GM12878 (cell line): ENCODE results near the gene MRPL33. TPM values are rescaled to one million over a fixed set of nuclear protein-coding genes. Genes with fewer than 3 reads are reported as not detected.

Source experiments
- ATAC-seq: fragments of 200-7000 bp; cut with Tn5 transposase; 3 replicates; pipeline ENCODE4 v1.9.1; 2020; ENCODE audit warnings: mild to moderate bottlenecking, moderate library complexity
- BruUV-seq: library from RNA; stranded (reverse); fragments of 400-500 nt; replicated peaks from 2 replicates; lab custom pipeline; 2021; lab: Mats Ljungman, UMichigan
- CTCF ChIA-PET: fragments of 300-600 bp; sonication (Branson Sonifier 250); formaldehyde crosslinking; extraction: SDS; loops from one replicate; lab custom pipeline; 2021; ENCODE audit warnings: inconsistent platforms; lab: Yijun Ruan, JAX
- POLR2A ChIA-PET: fragments of 350-600 bp; formaldehyde crosslinking; extraction: SDS; loops from one replicate; lab custom pipeline; 2021; ENCODE audit warnings: inconsistent platforms; lab: Charles Lee
- RAD21 ChIA-PET: fragments of 300-600 bp; sonication (Branson Sonifier 250); formaldehyde crosslinking; loops from one replicate; lab custom pipeline; 2023; ENCODE audit warnings: antibody characterized with exemption; ENCODE audit not compliant: unreplicated experiment; lab: Charles Lee
- SMC1A ChIA-PET: fragments of 300-600 bp; sonication (Branson Sonifier 250); formaldehyde crosslinking; loops from one replicate; lab custom pipeline; 2023; ENCODE audit not compliant: unreplicated experiment, uncharacterized antibody; lab: Charles Lee
- DNase-seq: peaks from one replicate; pipeline ENCODE4 v3.0.0-alpha.2; 2011; ENCODE audit warnings: low read depth, low spot score
- FAIRE-seq: peaks from 3 replicates; lab custom pipeline; 2011; peaks lifted over from hg19 to GRCh38; lab: Jason Lieb, UNC
- H2AFZ ChIP-seq: 2 replicates; pipeline ENCODE4 v1.6.0; 2011; ENCODE audit warnings: low read depth, low read length, control low read depth; ENCODE audit not compliant: control insufficient read depth
- H3K27ac ChIP-seq: 2 replicates; pipeline ENCODE4 v1.5.1; 2011; ENCODE audit warnings: control low read depth; ENCODE audit not compliant: control insufficient read depth, insufficient read depth
- H3K27me3 ChIP-seq, 2 experiments: replicated peaks in 1 of 2; 2 replicates each; pipeline versions ENCODE4 v1.6.0 to v1.6.1; 2011; ENCODE audit warnings: low read length in 1 of 2; ENCODE audit not compliant: control insufficient read depth in 2 of 2, insufficient read depth in 2 of 2
- H3K36me3 ChIP-seq, 2 experiments: 2 replicates each; pipeline ENCODE4 v1.5.1; 2011; ENCODE audit warnings: low read length in 1 of 2; ENCODE audit not compliant: control insufficient read depth in 2 of 2, insufficient read depth in 2 of 2
- H3K4me1 ChIP-seq: 2 replicates; pipeline ENCODE4 v1.6.1; 2011; ENCODE audit warnings: mild to moderate bottlenecking, low read length, moderate library complexity, mixed read lengths; ENCODE audit not compliant: control insufficient read depth, insufficient read depth
- H3K4me2 ChIP-seq: 2 replicates; pipeline ENCODE4 v1.6.0; 2011; ENCODE audit warnings: control low read depth; ENCODE audit not compliant: control insufficient read depth, insufficient read depth
- H3K4me3 ChIP-seq: fragments of 200-600 bp; sonication (generic); 2 replicates; pipeline ENCODE4 v1.5.1; 2016
- H3K79me2 ChIP-seq: 2 replicates; pipeline ENCODE4 v1.6.0; 2011; ENCODE audit warnings: low read length; ENCODE audit not compliant: control insufficient read depth, insufficient read depth
- H3K9ac ChIP-seq: 2 replicates; pipeline ENCODE4 v1.8.0; 2011; ENCODE audit warnings: low read length, control low read depth, mixed read lengths; ENCODE audit not compliant: control insufficient read depth, insufficient read depth
- H3K9me3 ChIP-seq: replicated peaks from 3 replicates; pipeline ENCODE4 v1.5.1; 2011; ENCODE audit warnings: mild to moderate bottlenecking, low read length; ENCODE audit not compliant: control insufficient read depth, insufficient read depth
- H4K20me1 ChIP-seq: 2 replicates; pipeline ENCODE4 v1.6.0; 2011; ENCODE audit not compliant: control insufficient read depth, insufficient read depth
- BACH1 ChIP-seq: fragments of 450-650 bp; IDR thresholded peaks from 2 replicates; pipeline ENCODE4 v1.6.1; 2017; ENCODE audit warnings: mild to moderate bottlenecking, borderline replicate concordance
- BRCA1 ChIP-seq: IDR thresholded peaks from 2 replicates; pipeline ENCODE4 v1.6.1; 2011; ENCODE audit warnings: low read depth, low read length, improper control_type of control experiment
- LARP7 ChIP-seq: fragments of 450-650 bp; IDR thresholded peaks from 2 replicates; pipeline ENCODE4 v1.6.1; 2017; ENCODE audit warnings: mild to moderate bottlenecking
- YBX1 ChIP-seq: fragments of 450-650 bp; IDR thresholded peaks from 2 replicates; pipeline ENCODE4 v1.6.1; 2016; ENCODE audit warnings: antibody characterized with exemption
- ZNF274 ChIP-seq: IDR thresholded peaks from one replicate; pipeline ENCODE4 v1.8.0; 2011; ENCODE audit not compliant: insufficient read length, insufficient read depth
- WGBS: methylation state at CpG from one replicate; pipeline ENCODE4 v1.1.6; 2016; ENCODE audit warnings: low lambda C conversion rate; ENCODE audit not compliant: insufficient replicate concordance, insufficient coverage; ENCODE audit errors: missing lambda C conversion rate; 5-methylcytosine and 5-hydroxymethylcytosine counted together
- in situ Hi-C: fragments of 300-500 bp; cut with MboI; formaldehyde crosslinking; loops from 9 replicates; pipeline ENCODE4 v1.14.3; 2018; ENCODE audit warnings: mixed read lengths
- intact Hi-C: fragments of 100-400 bp; cut with micrococcal nuclease; formaldehyde crosslinking; loops from one replicate; pipeline ENCODE4 v1.14.2; 2022; ENCODE audit not compliant: unreplicated experiment
- polyA plus RNA-seq, 11 experiments: library from polyadenylated mRNA; depleted of rRNA in 4 of 11; unstranded in 6 of 11; stranded (reverse) in 5 of 11; fragments of >200 nt; fragmentation: Nextera tagmentation in 4 of 11; fragmentation: Illumina TruSeq in 1 of 11; extraction: Ambion mirVana in 4 of 11; extraction: Trizol in 1 of 11; gene quantifications; 1 replicate in 1 of 11; 2 replicates in 10 of 11; pipeline versions ENCODE4 v1.2.1 to v1.2.3, GENCODE V29; 2011 to 2016; ENCODE audit warnings: inconsistent platforms in 2 of 11, missing spikeins in 2 of 11, low read depth in 1 of 11
- total RNA-seq, 4 experiments: library from RNA; depleted of rRNA in 3 of 4; stranded (reverse); fragments of >200 nt in 3 of 4; fragmentation: Illumina TruSeq in 1 of 4; extraction: Trizol in 1 of 4; gene quantifications; 2 replicates each; pipeline versions ENCODE4 v1.2.1 to v1.2.3, GENCODE V29; 2013 to 2021
- TF ChIP-seq, protein P1 (sequence below), 3 experiments: IDR thresholded peaks in 2 of 3; conservative IDR thresholded peaks in 1 of 3; 2 replicates each; pipeline ENCODE4 v1.5.1; 2011; ENCODE audit warnings: low read depth in 3 of 3, low read length in 3 of 3, mild to moderate bottlenecking in 3 of 3, control low read depth in 2 of 3, moderate library complexity in 2 of 3, inconsistent platforms in 1 of 3, mixed read lengths in 1 of 3; ENCODE audit not compliant: control insufficient read depth in 2 of 3, insufficient read depth in 1 of 3; ENCODE audit errors: extremely low read depth in 1 of 3

Gene MRPL33
- total and polyA plus RNA-seq, 10 of the 15 experiments (the other 5 are each of a cell fraction or from before 2014, with no cell fraction given) = 50.1 to 318 (median 160) TPM

GRCh38 chr2:27779417-27780055 is 8.0 kb downstream of the MRPL33 start:
- RAD21 ChIA-PET = no interaction called here
- no peak overlapping the region for H3K9ac ChIP-seq
- SMC1A ChIA-PET = no interaction called here
- TF ChIP-seq BRCA1 = no peak
- TF ChIP-seq YBX1 = no peak
- TF ChIP-seq LARP7 = no peak
- no peak for TF ChIP-seq BACH1
- TF ChIP-seq, protein P1, sequence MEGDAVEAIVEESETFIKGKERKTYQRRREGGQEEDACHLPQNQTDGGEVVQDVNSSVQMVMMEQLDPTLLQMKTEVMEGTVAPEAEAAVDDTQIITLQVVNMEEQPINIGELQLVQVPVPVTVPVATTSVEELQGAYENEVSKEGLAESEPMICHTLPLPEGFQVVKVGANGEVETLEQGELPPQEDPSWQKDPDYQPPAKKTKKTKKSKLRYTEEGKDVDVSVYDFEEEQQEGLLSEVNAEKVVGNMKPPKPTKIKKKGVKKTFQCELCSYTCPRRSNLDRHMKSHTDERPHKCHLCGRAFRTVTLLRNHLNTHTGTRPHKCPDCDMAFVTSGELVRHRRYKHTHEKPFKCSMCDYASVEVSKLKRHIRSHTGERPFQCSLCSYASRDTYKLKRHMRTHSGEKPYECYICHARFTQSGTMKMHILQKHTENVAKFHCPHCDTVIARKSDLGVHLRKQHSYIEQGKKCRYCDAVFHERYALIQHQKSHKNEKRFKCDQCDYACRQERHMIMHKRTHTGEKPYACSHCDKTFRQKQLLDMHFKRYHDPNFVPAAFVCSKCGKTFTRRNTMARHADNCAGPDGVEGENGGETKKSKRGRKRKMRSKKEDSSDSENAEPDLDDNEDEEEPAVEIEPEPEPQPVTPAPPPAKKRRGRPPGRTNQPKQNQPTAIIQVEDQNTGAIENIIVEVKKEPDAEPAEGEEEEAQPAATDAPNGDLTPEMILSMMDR (IDR thresholded peaks at IDR 0.05 in 2 of 3, conservative IDR thresholded peaks at IDR 0.05 in 1 of 3; ENCODE audit: control insufficient read depth in 2 of 3, extremely low read depth in 1 of 3, insufficient read depth in 1 of 3, low read depth in 3 of 3, low read length in 3 of 3) = no peak
- no peak for TF ChIP-seq ZNF274
- no peaks in the 10 kb centered on the region for H3K4me1 ChIP-seq
- no peak overlapping the region for H2AFZ ChIP-seq
- H3K27me3 ChIP-seq = no peaks in the 10 kb centered on the region
- BruUV-seq = no TSS peak
- no peaks in the 10 kb centered on the region; the same call in 1 of the 2 replicates for H4K20me1 ChIP-seq
- POLR2A ChIA-PET = interaction anchor here (1.1 kb wide), 1 partner anchor 7 kb away, joined by 3 read pairs; no protein-coding TSS in a partner anchor
- ATAC-seq (no peak), FAIRE-seq (no peak), DNase-seq (no peak)
- intact Hi-C loops (no loop called here), in situ Hi-C loops (no loop called here)
- no peak overlapping the region for H3K27ac ChIP-seq
- H3K79me2 ChIP-seq = peaks cover 7% of the 10 kb centered on the region; the same call in 1 of the 2 replicates
- 91% methylated on average over 5 of the region's 5 CpGs for WGBS
- CTCF ChIA-PET = interaction anchor here (1.0 kb wide), 1 partner anchor 9 kb away, joined by 3 read pairs; no protein-coding TSS in a partner anchor
- H3K4me3 ChIP-seq = no peak overlapping the region
- no peaks in the 10 kb centered on the region for H3K9me3 ChIP-seq
- H3K4me2 ChIP-seq = no peak overlapping the region
- H3K36me3 ChIP-seq = no peaks in the 10 kb centered on the region
